ENCODE results near the gene GRK5. TPM values are rescaled to one million over a fixed set of nuclear protein-coding genes. Genes with fewer than 3 reads are reported as not detected.

GRK5 gene
- total RNA-seq, 1 experiment from 2014 or later: 1.2 TPM

DNA sequence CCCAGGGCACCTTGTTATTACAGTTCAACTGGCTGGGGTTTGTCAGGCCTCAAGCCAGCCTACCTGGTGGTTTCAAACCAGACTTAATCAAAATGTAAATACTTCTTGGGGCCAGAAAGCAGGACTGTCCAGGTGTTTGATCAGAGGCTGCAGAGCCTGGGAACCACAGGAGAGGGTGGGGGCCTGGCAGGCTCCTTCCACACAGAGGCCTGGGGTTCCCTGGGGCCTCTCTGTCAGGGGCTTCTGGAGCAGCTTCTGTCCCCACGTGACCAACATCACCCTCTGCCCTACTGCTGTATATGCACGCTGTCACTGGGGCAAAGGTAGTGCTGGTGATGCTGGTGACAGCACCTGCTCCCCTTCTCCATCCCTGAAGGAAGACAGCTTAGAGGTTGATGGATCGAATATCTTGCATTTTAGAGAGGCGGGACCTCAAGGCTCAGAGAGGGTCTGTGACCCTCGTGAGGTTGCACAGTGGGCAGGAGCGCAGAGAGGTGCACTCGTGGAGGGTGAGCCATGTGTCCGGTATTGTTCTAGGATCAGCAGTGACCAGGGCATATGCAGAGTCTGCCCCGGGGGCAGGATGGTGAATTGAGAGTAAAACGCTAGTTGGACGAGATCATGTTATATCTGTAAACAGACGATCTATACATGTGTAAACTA lies 95.4 kb downstream of the GRK5 start:
- Histone ChIP-seq H3K23ac (ENCODE audit: insufficient read length, low read depth, low read length) (no peak overlapping the region), H2BK120ac (ENCODE audit: low read depth, low read length, poor library complexity, severe bottlenecking) (no peak overlapping the region), H2BK12ac (ENCODE audit: insufficient read length, low read depth, low read length) (no peak overlapping the region), H2AFZ (ENCODE audit: low read length) (no peak overlapping the region), H3K4ac (ENCODE audit: low read depth, low read length) (no peak overlapping the region), H2BK15ac (ENCODE audit: low read depth, low read length) (no peak overlapping the region), H2AK5ac (ENCODE audit: insufficient read length, low read length) (no peak overlapping the region), H4K91ac (ENCODE audit: insufficient read length, low read depth, low read length) (no peak overlapping the region), H3K27ac (ENCODE audit: insufficient read length, low read depth, low read length) (no peak overlapping the region), H2BK20ac (ENCODE audit: low read depth, low read length, poor library complexity, severe bottlenecking) (no peak overlapping the region), H3K18ac (ENCODE audit: insufficient read length, low read depth, low read length) (no peak overlapping the region), H4K5ac (ENCODE audit: insufficient read length, low read depth, low read length) (no peak overlapping the region), H3T11ph (ENCODE audit: low read length) (no peak overlapping the region), H3K79me1 (ENCODE audit: insufficient read depth, low read depth, low read length, poor library complexity, severe bottlenecking) (no peaks in the 10 kb centered on the region), H3K27me3 (ENCODE audit: insufficient read depth, low read length) (no peaks in the 10 kb centered on the region), H2BK5ac (ENCODE audit: insufficient read length, low read length) (no peak overlapping the region), H3K23me2 (ENCODE audit: insufficient read length, low read depth, low read length, poor library complexity, severe bottlenecking) (no peaks in the 10 kb centered on the region), H4K20me1 (ENCODE audit: control insufficient read depth, insufficient read depth, insufficient read length) (no peaks in the 10 kb centered on the region), H3K79me2 (ENCODE audit: insufficient read depth, low read length) (no peaks in the 10 kb centered on the region), H3K4me1 (ENCODE audit: insufficient read depth, low read length) (no peaks in the 10 kb centered on the region), H3K56ac (ENCODE audit: insufficient read length, low read depth, low read length) (no peak overlapping the region), H3K9ac (ENCODE audit: extremely low read depth, insufficient read length, low read length) (no peak overlapping the region), H4K8ac (replicated peaks; ENCODE audit: insufficient read length, low read depth, low read length) (no peak overlapping the region), H3K4me2 (ENCODE audit: insufficient read depth, insufficient read length, low read length) (no peak overlapping the region), H3K14ac (ENCODE audit: insufficient read depth, low read length) (no peak overlapping the region), H3K9me3 (ENCODE audit: control insufficient read depth, low read depth, low read length) (no peaks in the 10 kb centered on the region)
- Mint-ChIP-seq H3K36me3 (ENCODE audit: insufficient read depth in 1 of 3, low read depth in 3 of 3) (peaks cover 0 to 3% (median 0%) of the 10 kb centered on the region in 3 experiments; a peak in 1 of 7 replicates), H3K4me3 (no peak overlapping the region), H3K27ac (no peak overlapping the region), H3K9me3 (peaks cover 0 to 3% of the 10 kb centered on the region in 2 experiments; a peak in 1 of 5 replicates), H3K27me3 (ENCODE audit: low read depth) (peaks cover 2% of the 10 kb centered on the region; the same call in 1 of the 2 replicates), H3K4me1 (peaks cover 9 to 13% of the 10 kb centered on the region in 2 experiments; a peak in 3 of 4 replicates)
- no CpG with 5 or more reads among the region's 12 CpGs for WGBS (ENCODE audit: extremely low coverage, insufficient read length, low lambda C conversion rate)
- no peak for DNase-seq
- TF ChIP-seq, protein P1, sequence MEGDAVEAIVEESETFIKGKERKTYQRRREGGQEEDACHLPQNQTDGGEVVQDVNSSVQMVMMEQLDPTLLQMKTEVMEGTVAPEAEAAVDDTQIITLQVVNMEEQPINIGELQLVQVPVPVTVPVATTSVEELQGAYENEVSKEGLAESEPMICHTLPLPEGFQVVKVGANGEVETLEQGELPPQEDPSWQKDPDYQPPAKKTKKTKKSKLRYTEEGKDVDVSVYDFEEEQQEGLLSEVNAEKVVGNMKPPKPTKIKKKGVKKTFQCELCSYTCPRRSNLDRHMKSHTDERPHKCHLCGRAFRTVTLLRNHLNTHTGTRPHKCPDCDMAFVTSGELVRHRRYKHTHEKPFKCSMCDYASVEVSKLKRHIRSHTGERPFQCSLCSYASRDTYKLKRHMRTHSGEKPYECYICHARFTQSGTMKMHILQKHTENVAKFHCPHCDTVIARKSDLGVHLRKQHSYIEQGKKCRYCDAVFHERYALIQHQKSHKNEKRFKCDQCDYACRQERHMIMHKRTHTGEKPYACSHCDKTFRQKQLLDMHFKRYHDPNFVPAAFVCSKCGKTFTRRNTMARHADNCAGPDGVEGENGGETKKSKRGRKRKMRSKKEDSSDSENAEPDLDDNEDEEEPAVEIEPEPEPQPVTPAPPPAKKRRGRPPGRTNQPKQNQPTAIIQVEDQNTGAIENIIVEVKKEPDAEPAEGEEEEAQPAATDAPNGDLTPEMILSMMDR (conservative IDR thresholded peaks at IDR 0.05): no peak

All from H9 (cell line).